ENCODE data around the gene SLC35E2B. TPM values are rescaled to one million over a fixed set of nuclear protein-coding genes. Genes with fewer than 3 reads are reported as not detected.

SLC35E2B gene
- total RNA-seq, 3 donors from 2014 or later (not counting 1 experiment from before 2014, with no cell fraction given) = 57.6 to 79.9 (median 61.8) TPM

DNA sequence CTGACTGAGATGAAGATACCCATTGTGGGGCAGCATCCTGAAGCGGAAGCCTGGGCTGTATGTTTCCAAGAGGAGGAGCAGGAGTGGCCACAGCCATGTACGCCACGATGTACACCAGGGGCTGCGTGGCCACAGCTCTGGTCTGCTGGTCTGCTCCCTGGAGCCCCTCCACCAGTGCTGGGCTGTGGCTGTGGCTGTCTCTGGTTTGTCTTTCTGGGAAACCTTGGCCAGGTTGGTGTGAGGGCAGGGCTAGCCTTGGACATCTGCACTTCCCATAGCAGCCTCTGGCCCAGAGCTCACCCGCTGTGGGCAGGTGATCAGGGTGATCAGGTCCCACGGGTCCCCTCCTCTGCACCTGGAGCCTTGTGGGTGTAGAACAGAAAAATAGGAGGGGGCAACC, 74.7 kb downstream of the SLC35E2B start:
- H3K36me3 ChIP-seq (ENCODE audit: control insufficient read depth, insufficient read depth, low read length) = no peaks in the 10 kb centered on the region
- Mint-ChIP-seq H3K27me3 (ENCODE audit: low read depth in 2 of 2) (no peaks in the 10 kb centered on the region), H3K27ac (peak overlapping the region in 1 of 2 donors; percentile 67), H3K9me3 (no peaks in the 10 kb centered on the region), H3K4me3 (no peak overlapping the region), H3K36me3 (no peaks in the 10 kb centered on the region), H3K4me1 (peaks cover 26 to 29% of the 10 kb centered on the region in 2 donors)
- intact Hi-C loops (cut with micrococcal nuclease) = loop anchor here (10.0 kb wide), 1 partner anchor 57 kb away; no protein-coding TSS in a partner anchor
- H3K27ac ChIP-seq (ENCODE audit: low read length) = no peak overlapping the region
- DNase-seq (no peak), ATAC-seq (no peak)
- no peaks in the 10 kb centered on the region for H3K9me3 ChIP-seq (ENCODE audit: control insufficient read depth, insufficient read depth, low read length)
- H3K27me3 ChIP-seq (ENCODE audit: control insufficient read depth, insufficient read depth, low read length) = no peaks in the 10 kb centered on the region
- TF ChIP-seq, protein P1, sequence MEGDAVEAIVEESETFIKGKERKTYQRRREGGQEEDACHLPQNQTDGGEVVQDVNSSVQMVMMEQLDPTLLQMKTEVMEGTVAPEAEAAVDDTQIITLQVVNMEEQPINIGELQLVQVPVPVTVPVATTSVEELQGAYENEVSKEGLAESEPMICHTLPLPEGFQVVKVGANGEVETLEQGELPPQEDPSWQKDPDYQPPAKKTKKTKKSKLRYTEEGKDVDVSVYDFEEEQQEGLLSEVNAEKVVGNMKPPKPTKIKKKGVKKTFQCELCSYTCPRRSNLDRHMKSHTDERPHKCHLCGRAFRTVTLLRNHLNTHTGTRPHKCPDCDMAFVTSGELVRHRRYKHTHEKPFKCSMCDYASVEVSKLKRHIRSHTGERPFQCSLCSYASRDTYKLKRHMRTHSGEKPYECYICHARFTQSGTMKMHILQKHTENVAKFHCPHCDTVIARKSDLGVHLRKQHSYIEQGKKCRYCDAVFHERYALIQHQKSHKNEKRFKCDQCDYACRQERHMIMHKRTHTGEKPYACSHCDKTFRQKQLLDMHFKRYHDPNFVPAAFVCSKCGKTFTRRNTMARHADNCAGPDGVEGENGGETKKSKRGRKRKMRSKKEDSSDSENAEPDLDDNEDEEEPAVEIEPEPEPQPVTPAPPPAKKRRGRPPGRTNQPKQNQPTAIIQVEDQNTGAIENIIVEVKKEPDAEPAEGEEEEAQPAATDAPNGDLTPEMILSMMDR (IDR thresholded peaks at IDR 0.05) = no peak
- no peak overlapping the region for H3K4me3 ChIP-seq (ENCODE audit: low read length)
- H3K4me1 ChIP-seq (ENCODE audit: control insufficient read depth, insufficient read depth, low read length) = peaks cover 25% of the 10 kb centered on the region
- 96% methylated on average over 6 of the region's 6 CpGs for WGBS (ENCODE audit: insufficient coverage)

GRCh38 chr1:1617516-1617915, 75.1 kb downstream of the SLC35E2B start:
- WGBS (ENCODE audit: insufficient coverage) = 93% methylated on average over 11 of the region's 11 CpGs
- peak overlapping the region; percentile 81 for H3K4me3 Mint-ChIP-seq
- Histone ChIP-seq H3K4me3 (ENCODE audit: low read length) (no peak overlapping the region), H3K36me3 (ENCODE audit: control insufficient read depth, insufficient read depth, low read length) (no peaks in the 10 kb centered on the region), H3K27ac (ENCODE audit: low read length) (no peak overlapping the region), H3K9me3 (ENCODE audit: control insufficient read depth, insufficient read depth, low read length) (no peaks in the 10 kb centered on the region), H3K27me3 (ENCODE audit: control insufficient read depth, insufficient read depth, low read length) (no peaks in the 10 kb centered on the region), H3K4me1 (ENCODE audit: control insufficient read depth, insufficient read depth, low read length) (peaks cover 24% of the 10 kb centered on the region)
- DNase-seq (no peak), ATAC-seq (no peak)
- peak overlapping the region in 1 of 2 donors; percentile 67 for H3K27ac Mint-ChIP-seq
- H3K4me1 Mint-ChIP-seq = peaks cover 22 to 25% of the 10 kb centered on the region in 2 donors
- no peaks in the 10 kb centered on the region for H3K36me3 Mint-ChIP-seq
- H3K9me3 Mint-ChIP-seq = no peaks in the 10 kb centered on the region
- intact Hi-C loops (cut with micrococcal nuclease) = loop anchor here (10.0 kb wide), 1 partner anchor 57 kb away; no protein-coding TSS in a partner anchor
- TF ChIP-seq, protein P1 (IDR thresholded peaks at IDR 0.05) = no peak
- H3K27me3 Mint-ChIP-seq (ENCODE audit: low read depth in 2 of 2) = no peaks in the 10 kb centered on the region

DNA sequence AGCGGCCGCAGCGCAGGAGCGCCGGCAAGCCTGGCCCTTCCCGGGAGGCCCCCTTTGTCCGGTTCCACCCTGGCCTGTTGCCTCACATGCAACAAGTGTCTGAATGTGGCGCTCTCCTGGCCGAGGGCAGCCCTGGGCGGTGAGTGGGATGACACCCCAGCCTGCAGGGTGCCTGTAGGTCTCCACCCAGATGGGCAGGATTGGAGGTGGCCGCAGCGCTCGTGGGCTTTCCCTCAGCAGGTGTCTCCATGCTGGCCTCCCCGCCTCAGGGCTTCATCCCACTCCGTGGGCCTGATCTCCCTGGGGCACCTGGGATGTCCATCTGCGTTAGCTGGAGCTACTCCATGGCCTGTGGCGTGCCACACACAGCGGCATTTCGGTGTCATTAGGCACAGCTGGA, 75.8 kb downstream of the SLC35E2B start:
- Histone ChIP-seq H3K9me3 (ENCODE audit: control insufficient read depth, insufficient read depth, low read length) (no peaks in the 10 kb centered on the region), H3K36me3 (ENCODE audit: control insufficient read depth, insufficient read depth, low read length) (no peaks in the 10 kb centered on the region), H3K27ac (ENCODE audit: low read length) (no peak overlapping the region), H3K27me3 (ENCODE audit: control insufficient read depth, insufficient read depth, low read length) (no peaks in the 10 kb centered on the region), H3K4me3 (ENCODE audit: low read length) (no peak overlapping the region), H3K4me1 (ENCODE audit: control insufficient read depth, insufficient read depth, low read length) (peaks cover 24% of the 10 kb centered on the region)
- Mint-ChIP-seq H3K27ac (peak overlapping the region in 1 of 2 donors; percentile 67), H3K4me3 (peak overlapping the region; percentile 81), H3K36me3 (no peaks in the 10 kb centered on the region), H3K4me1 (peaks cover 18 to 22% of the 10 kb centered on the region in 2 donors), H3K27me3 (ENCODE audit: low read depth in 2 of 2) (no peaks in the 10 kb centered on the region), H3K9me3 (no peaks in the 10 kb centered on the region)
- intact Hi-C loops (cut with micrococcal nuclease) = loop anchor here (10.0 kb wide), 1 partner anchor 58 kb away; no protein-coding TSS in a partner anchor
- WGBS (ENCODE audit: insufficient coverage) = 95% methylated on average over 19 of the region's 19 CpGs
- ATAC-seq (no peak), DNase-seq (no peak)
- TF ChIP-seq, protein P1 (IDR thresholded peaks at IDR 0.05) = no peak

Measured in natural killer cell (primary cell).